Naive thymus-derived CD8-positive, alpha-beta T cell (primary cell): Measurements from ENCODE around the gene OR56A5. TPM values are rescaled to one million over a fixed set of nuclear protein-coding genes. Genes with fewer than 3 reads are reported as not detected.
"Not testable (repeated sequence)": the region's sequence is repeated elsewhere in the genome, so short reads cannot be mapped to it uniquely, and the experiment has no call there.

Experiments
- ATAC-seq, 2 donors: fragments of 150-1000 bp; cut with Tn5 transposase in 1 of 2; sonication (Bioruptor Pico), chemical (Tn5 transposase) in 1 of 2; 1 replicate in 1 of 2; 2 replicates in 1 of 2; pipeline ENCODE4 v1.10.0; 2021; ENCODE audit warnings: mild to moderate bottlenecking in 2 of 2, moderate library complexity in 2 of 2
- POLR2A ChIA-PET: fragments of 350-600 bp; sonication (Branson Sonifier 250); formaldehyde crosslinking; loops from one replicate; lab custom pipeline; 2021; ENCODE audit warnings: antibody characterized with exemption; lab: Charles Lee
- DNase-seq, 10 donors: peaks; one replicate each; pipeline versions ENCODE4 v3.0.0 to v3.0.0-alpha.2; 2020 to 2022
- H3K27ac Mint-ChIP-seq, 10 donors: one replicate each; pipeline ENCODE4 v1.8.0; 2020 to 2022; ENCODE audit warnings: mild to moderate bottlenecking in 10 of 10, mixed read lengths in 10 of 10, moderate library complexity in 4 of 10, inconsistent platforms in 1 of 10
- H3K27me3 Mint-ChIP-seq, 5 donors: one replicate each; pipeline ENCODE4 v1.8.0; 2021 to 2022; ENCODE audit warnings: mixed read lengths in 5 of 5
- H3K36me3 Mint-ChIP-seq, 3 donors: one replicate each; pipeline ENCODE4 v1.8.0; 2020 to 2022; ENCODE audit warnings: mixed read lengths in 3 of 3, mild to moderate bottlenecking in 2 of 3, inconsistent platforms in 1 of 3
- H3K4me1 Mint-ChIP-seq, 4 donors: one replicate each; pipeline ENCODE4 v1.8.0; 2021 to 2022; ENCODE audit warnings: mixed read lengths in 4 of 4
- H3K4me3 Mint-ChIP-seq, 10 donors: one replicate each; pipeline ENCODE4 v1.8.0; 2020 to 2022; ENCODE audit warnings: mild to moderate bottlenecking in 10 of 10, mixed read lengths in 10 of 10, moderate library complexity in 6 of 10, inconsistent platforms in 1 of 10
- H3K9me3 Mint-ChIP-seq, 9 donors: one replicate each; pipeline ENCODE4 v1.8.0; 2020 to 2022; ENCODE audit warnings: mixed read lengths in 9 of 9, mild to moderate bottlenecking in 3 of 9, inconsistent platforms in 1 of 9, moderate library complexity in 1 of 9
- polyA plus RNA-seq, 3 donors: library from polyadenylated mRNA; unstranded; fragments of 300-500 nt; fragmentation: Illumina TruSeq; gene quantifications; one replicate each; pipeline ENCODE4 v1.2.3, GENCODE V29; 2021
- total RNA-seq, 8 experiments: library from RNA in 2 of 8; stranded (reverse) in 2 of 8; gene quantifications; one replicate each; pipeline ENCODE4 v1.2.3 and lab custom pipeline; 2021 to 2026

The OR56A5 gene
- total and polyA plus RNA-seq, 5 experiments from 2014 or later = not detected

- no peak overlapping the region for H3K27ac Mint-ChIP-seq
- H3K36me3 Mint-ChIP-seq = peaks cover 0 to 18% (median 1%) of the 10 kb centered on the region in 3 donors
- ATAC-seq (no peak), DNase-seq (no peak)
- H3K9me3 Mint-ChIP-seq = peaks cover 7 to 26% (median 15%) of the 10 kb centered on the region in 9 donors
- H3K27me3 Mint-ChIP-seq = peaks cover 11 to 53% (median 29%) of the 10 kb centered on the region in 5 donors
- no peaks in the 10 kb centered on the region for H3K4me1 Mint-ChIP-seq
- POLR2A ChIA-PET = no interaction called here
- H3K4me3 Mint-ChIP-seq = no peak overlapping the region
These were observed 586 bp downstream of the OR56A5 start for GRCh38 chr11:5967708-5968107.

- H3K27ac Mint-ChIP-seq = no peak overlapping the region
- H3K27me3 Mint-ChIP-seq = peaks cover 11 to 53% (median 28%) of the 10 kb centered on the region in 5 donors
- DNase-seq = no peak
- H3K36me3 Mint-ChIP-seq = peaks cover 0 to 22% (median 1%) of the 10 kb centered on the region in 3 donors
- ATAC-seq = no peak
- H3K4me3 Mint-ChIP-seq = no peak overlapping the region
- no peaks in the 10 kb centered on the region for H3K4me1 Mint-ChIP-seq
- peaks cover 7 to 32% (median 17%) of the 10 kb centered on the region in 9 donors for H3K9me3 Mint-ChIP-seq
- POLR2A ChIA-PET = no interaction called here
These were observed 1.3 kb downstream of the OR56A5 start for GRCh38 chr11:5966958-5967357.

- H3K27ac Mint-ChIP-seq, ATAC-seq, POLR2A ChIA-PET, H3K27me3 Mint-ChIP-seq, DNase-seq, H3K4me3 Mint-ChIP-seq, H3K4me1 Mint-ChIP-seq: not testable (repeated sequence)
- H3K36me3 Mint-ChIP-seq = peaks cover 0 to 24% (median 5%) of the 10 kb centered on the region in 3 donors
- H3K9me3 Mint-ChIP-seq = peaks cover 7 to 56% (median 24%) of the 10 kb centered on the region in 9 donors
These were observed 7.5 kb downstream of the OR56A5 start for GRCh38 chr11:5960704-5961320.

GRCh38 chr11:5955586-5955985 is 12.7 kb downstream of the OR56A5 start:
- no peak for DNase-seq
- peaks cover 0 to 14% (median 5%) of the 10 kb centered on the region in 9 donors for H3K9me3 Mint-ChIP-seq
- POLR2A ChIA-PET = no interaction called here
- H3K36me3 Mint-ChIP-seq = peaks cover 0 to 4% (median 0%) of the 10 kb centered on the region in 3 donors
- no peaks in the 10 kb centered on the region for H3K4me1 Mint-ChIP-seq
- no peak overlapping the region for H3K27ac Mint-ChIP-seq
- no peak for ATAC-seq
- H3K27me3 Mint-ChIP-seq = peaks cover 0 to 6% (median 2%) of the 10 kb centered on the region in 5 donors
- no peak overlapping the region for H3K4me3 Mint-ChIP-seq

GRCh38 chr11:5941951-5942350 is 26.3 kb downstream of the OR56A5 start, which contains the start of gene OR56A3:
Gene OR56A3, plus strand, starts transcription at chr11:5942251. Its CDS starts 5,096 bp downstream, at chr11:5947347.
- Mint-ChIP-seq H3K9me3 (peaks cover 0 to 9% (median 2%) of the 10 kb centered on the region in 9 donors), H3K4me3 (no peak within 1 kb of the TSS), H3K27me3 (peaks cover 2 to 31% (median 11%) of the 10 kb centered on the region in 5 donors), H3K27ac (no peak within 1 kb of the TSS), H3K4me1 (no peaks in the 10 kb centered on the region), H3K36me3 (no peaks in the 10 kb centered on the region)
- no peak for DNase-seq
- no peak for ATAC-seq
- POLR2A ChIA-PET = no interaction called here

GRCh38 chr11:5940748-5941147 is 27.5 kb downstream of the OR56A5 start:
- no peak overlapping the region for H3K4me3 Mint-ChIP-seq
- no peaks in the 10 kb centered on the region for H3K4me1 Mint-ChIP-seq
- ATAC-seq (no peak), DNase-seq (no peak)
- no peaks in the 10 kb centered on the region for H3K36me3 Mint-ChIP-seq
- H3K9me3 Mint-ChIP-seq = peaks cover 0 to 15% (median 2%) of the 10 kb centered on the region in 9 donors
- no peak overlapping the region for H3K27ac Mint-ChIP-seq
- peaks cover 2 to 40% (median 8%) of the 10 kb centered on the region in 5 donors for H3K27me3 Mint-ChIP-seq
- POLR2A ChIA-PET = no interaction called here

GRCh38 chr11:5938603-5938965 is 29.7 kb downstream of the OR56A5 start:
- Mint-ChIP-seq H3K36me3 (no peaks in the 10 kb centered on the region), H3K4me3 (no peak overlapping the region), H3K27ac (no peak overlapping the region), H3K9me3 (peaks cover 0 to 19% (median 3%) of the 10 kb centered on the region in 9 donors), H3K27me3 (peaks cover 2 to 34% (median 8%) of the 10 kb centered on the region in 5 donors), H3K4me1 (peaks cover 0 to under 1% (median 0%) of the 10 kb centered on the region in 4 donors)
- no peak for DNase-seq
- POLR2A ChIA-PET = no interaction called here
- ATAC-seq = no peak

GRCh38 chr11:5937868-5938602 is 30.3 kb downstream of the OR56A5 start:
- POLR2A ChIA-PET = no interaction called here
- no peak for ATAC-seq
- no peaks in the 10 kb centered on the region for H3K36me3 Mint-ChIP-seq

GRCh38 chr11:5933116-5933515 is 35.2 kb downstream of the OR56A5 start:
- Mint-ChIP-seq H3K27ac (no peak overlapping the region), H3K4me3 (no peak overlapping the region), H3K27me3 (peaks cover 0 to 49% (median 6%) of the 10 kb centered on the region in 5 donors), H3K4me1 (peaks cover 0 to 5% (median 0%) of the 10 kb centered on the region in 4 donors), H3K9me3 (peaks cover 0 to 50% (median 14%) of the 10 kb centered on the region in 9 donors), H3K36me3 (no peaks in the 10 kb centered on the region)
- ATAC-seq (no peak), DNase-seq (no peak)
- POLR2A ChIA-PET = no interaction called here

More at GRCh38 chr11:5937868-5938602, 30.3 kb downstream of the OR56A5 start:
- no peak overlapping the region for H3K27ac Mint-ChIP-seq
- H3K4me1 Mint-ChIP-seq = peaks cover 0 to 2% (median 0%) of the 10 kb centered on the region in 4 donors
- no peak for DNase-seq
- H3K9me3 Mint-ChIP-seq = peaks cover 0 to 19% (median 4%) of the 10 kb centered on the region in 9 donors
- no peak overlapping the region for H3K4me3 Mint-ChIP-seq
- H3K27me3 Mint-ChIP-seq = peaks cover 2 to 38% (median 8%) of the 10 kb centered on the region in 5 donors

GRCh38 chr11:5932671-5933070 is 35.6 kb downstream of the OR56A5 start:
- H3K4me3 Mint-ChIP-seq = no peak overlapping the region
- ATAC-seq (no peak), DNase-seq (no peak)
- H3K27ac Mint-ChIP-seq = no peak overlapping the region
- H3K4me1 Mint-ChIP-seq = peaks cover 0 to 5% (median 0%) of the 10 kb centered on the region in 4 donors
- peaks cover 0 to 47% (median 13%) of the 10 kb centered on the region in 9 donors for H3K9me3 Mint-ChIP-seq
- H3K36me3 Mint-ChIP-seq = no peaks in the 10 kb centered on the region
- POLR2A ChIA-PET = no interaction called here
- peaks cover 0 to 46% (median 3%) of the 10 kb centered on the region in 5 donors for H3K27me3 Mint-ChIP-seq

GRCh38 chr11:5931061-5931460 is 37.2 kb downstream of the OR56A5 start:
- Mint-ChIP-seq H3K27me3 (peaks cover 0 to 35% (median 1%) of the 10 kb centered on the region in 5 donors), H3K4me3 (no peak overlapping the region), H3K4me1 (peaks cover 0 to 5% (median 0%) of the 10 kb centered on the region in 4 donors), H3K27ac (peak overlapping the region in 1 of 10 donors; percentile 13), H3K9me3 (peaks cover 2 to 42% (median 14%) of the 10 kb centered on the region in 9 donors), H3K36me3 (peaks cover 0 to 4% (median 0%) of the 10 kb centered on the region in 3 donors)
- DNase-seq = no peak
- POLR2A ChIA-PET = no interaction called here
- no peak for ATAC-seq

GRCh38 chr11:5930614-5931013 is 37.7 kb downstream of the OR56A5 start:
- Mint-ChIP-seq H3K4me3 (no peak overlapping the region), H3K27ac (no peak overlapping the region), H3K4me1 (peaks cover 0 to 5% (median 0%) of the 10 kb centered on the region in 4 donors)

More at GRCh38 chr11:5930614-5931013, 37.7 kb downstream of the OR56A5 start:
- ATAC-seq (no peak), DNase-seq (no peak)
- Mint-ChIP-seq H3K27me3 (peaks cover 0 to 30% (median 1%) of the 10 kb centered on the region in 5 donors), H3K36me3 (peaks cover 0 to 4% (median 0%) of the 10 kb centered on the region in 3 donors), H3K9me3 (peaks cover 2 to 43% (median 16%) of the 10 kb centered on the region in 9 donors)
- POLR2A ChIA-PET = no interaction called here
